SK-N-SH (cell line): ENCODE measurements around the gene DNAH5. TPM values are rescaled to one million over a fixed set of nuclear protein-coding genes. Genes with fewer than 3 reads are reported as not detected.

Experiments
- CTCF ChIA-PET: fragments of 300-600, 350-600 bp; formaldehyde crosslinking; extraction: SDS; loops from one replicate; lab custom pipeline; 2021; lab: Yijun Ruan, JAX
- POLR2A ChIA-PET: fragments of 350-600 bp; sonication (Branson Sonifier 250); formaldehyde crosslinking; extraction: SDS; loops from one replicate; lab custom pipeline; 2020; ENCODE audit warnings: antibody characterized with exemption, inconsistent platforms; lab: Yijun Ruan, JAX
- DNase-seq: peaks from one replicate; pipeline ENCODE4 v3.0.0; 2012
- H2AFZ ChIP-seq: fragments of 200-600 bp; sonication (generic); 2 replicates; pipeline ENCODE4 v1.8.1; 2016; ENCODE audit warnings: antibody characterized with exemption, mild to moderate bottlenecking, low read depth
- H3F3A ChIP-seq: fragments of 200-600 bp; sonication (generic); replicated peaks from 2 replicates; pipeline ENCODE3; 2016; ENCODE audit warnings: antibody characterized with exemption, mild to moderate bottlenecking; ENCODE audit not compliant: insufficient read depth
- H3K27ac ChIP-seq, 2 experiments: fragments of 200-500 bp in 1 of 2; fragments of 200-600 bp in 1 of 2; sonication (Bioruptor generic) in 1 of 2; sonication (generic), shearing (Covaris generic) in 1 of 2; 2 replicates each; pipeline versions ENCODE4 v1.5.1 to v1.6.1; 2014 to 2016; ENCODE audit warnings: low read depth in 2 of 2, inconsistent platforms in 1 of 2, low read length in 1 of 2, mild to moderate bottlenecking in 1 of 2, mixed read lengths in 1 of 2
- H3K27me3 ChIP-seq: fragments of 200-600 bp; sonication (generic), shearing (Covaris generic); 2 replicates; pipeline ENCODE4 v1.6.1; 2016; ENCODE audit warnings: mixed run types; ENCODE audit not compliant: insufficient read depth
- H3K36me3 ChIP-seq, 2 experiments: fragments of 200-500 bp in 1 of 2; fragments of 200-600 bp in 1 of 2; sonication (Bioruptor generic) in 1 of 2; sonication (generic) in 1 of 2; replicated peaks in 1 of 2; 2 replicates each; pipeline versions ENCODE3 to v1.5.1; 2014 to 2016; ENCODE audit warnings: low read length in 1 of 2, mild to moderate bottlenecking in 1 of 2; ENCODE audit not compliant: insufficient read depth in 2 of 2, control insufficient read depth in 1 of 2
- H3K4me1 ChIP-seq, 2 experiments: fragments of 200-500 bp in 1 of 2; fragments of 200-600 bp in 1 of 2; sonication (Bioruptor generic) in 1 of 2; sonication (generic), shearing (Covaris generic) in 1 of 2; 2 replicates each; pipeline versions ENCODE4 v1.5.1 to v1.6.1; 2014 to 2016; ENCODE audit warnings: low read depth in 1 of 2, low read length in 1 of 2, mixed run types in 1 of 2; ENCODE audit not compliant: insufficient read depth in 2 of 2, control insufficient read depth in 1 of 2
- H3K4me2 ChIP-seq: fragments of 200-600 bp; sonication (generic), shearing (Covaris generic); 2 replicates; pipeline ENCODE4 v1.6.1; 2017; ENCODE audit warnings: mixed run types
- H3K4me3 ChIP-seq, 2 experiments: fragments of 200-500 bp in 1 of 2; fragments of 200-600 bp in 1 of 2; sonication (Bioruptor generic) in 1 of 2; sonication (generic), shearing (Covaris generic) in 1 of 2; 2 replicates each; pipeline versions ENCODE4 v1.5.1 to v1.8.1; 2014 to 2016; ENCODE audit warnings: low read depth in 2 of 2, inconsistent platforms in 1 of 2, low read length in 1 of 2, mild to moderate bottlenecking in 1 of 2, mixed read lengths in 1 of 2, moderate library complexity in 1 of 2
- H3K79me2 ChIP-seq: fragments of 200-600 bp; sonication (generic); 2 replicates; pipeline ENCODE4 v1.8.1; 2017; ENCODE audit warnings: mild to moderate bottlenecking; ENCODE audit not compliant: insufficient read depth
- H3K9ac ChIP-seq: fragments of 200-600 bp; sonication (generic); 2 replicates; pipeline ENCODE4 v1.6.1; 2017; ENCODE audit warnings: mixed run types
- H3K9me2 ChIP-seq: fragments of 200-600 bp; sonication (generic); 2 replicates; pipeline ENCODE4 v1.6.1; 2017; ENCODE audit warnings: mixed run types
- H3K9me3 ChIP-seq: fragments of 200-600 bp; sonication (generic); 2 replicates; pipeline ENCODE4 v1.6.1; 2017; ENCODE audit warnings: mixed run types, mild to moderate bottlenecking, moderate library complexity
- H4K20me1 ChIP-seq: fragments of 200-600 bp; sonication (generic); 2 replicates; pipeline ENCODE4 v1.6.1; 2017; ENCODE audit warnings: mild to moderate bottlenecking, mixed run types; ENCODE audit not compliant: insufficient read depth
- CHD2 ChIP-seq: fragments of 150-350 bp; IDR thresholded peaks from 2 replicates; pipeline ENCODE4 v1.6.1; 2018; ENCODE audit warnings: low read length; ENCODE audit not compliant: partially characterized antibody
- ELF1 ChIP-seq: IDR thresholded peaks from 2 replicates; pipeline ENCODE4 v1.4.0; 2012
- EP300 ChIP-seq, 2 experiments: IDR thresholded peaks; 2 replicates each; pipeline versions ENCODE4 v1.4.0 to v1.6.1; 2012; ENCODE audit warnings: borderline replicate concordance in 1 of 2, low read depth in 1 of 2, low read length in 1 of 2
- EZH2phosphoT487 ChIP-seq: fragments of 200-600 bp; sonication (generic); IDR thresholded peaks from 2 replicates; pipeline ENCODE4 v1.6.1; 2017; ENCODE audit warnings: low read depth, mixed run types, mild to moderate bottlenecking, antibody characterized with exemption, moderate library complexity, borderline replicate concordance
- FOXJ3 ChIP-seq: sonication (generic); formaldehyde crosslinking; IDR thresholded peaks from 2 replicates; pipeline ENCODE4 v1.5.1; 2020; ENCODE audit warnings: mild to moderate bottlenecking, missing genetic modification reagents
- GABPA ChIP-seq: IDR thresholded peaks from 2 replicates; pipeline ENCODE4 v1.4.0; 2012; ENCODE audit warnings: low read depth, mild to moderate bottlenecking
- GATA2 ChIP-seq: sonication (generic); formaldehyde crosslinking; IDR thresholded peaks from 2 replicates; pipeline ENCODE4 v1.5.0; 2020; ENCODE audit warnings: mild to moderate bottlenecking, missing genetic modification reagents
- MEF2A ChIP-seq: IDR thresholded peaks from 2 replicates; pipeline ENCODE4 v1.4.0; 2012; ENCODE audit warnings: low read depth, borderline replicate concordance
- MXI1 ChIP-seq: IDR thresholded peaks from 2 replicates; pipeline ENCODE4 v1.6.1; 2012; ENCODE audit warnings: mild to moderate bottlenecking, low read depth, low read length, improper control_type of control experiment
- NFIC ChIP-seq: IDR thresholded peaks from 2 replicates; pipeline ENCODE4 v1.4.0; 2012; ENCODE audit warnings: borderline replicate concordance
- NRF1 ChIP-seq: IDR thresholded peaks from 2 replicates; pipeline ENCODE4 v1.6.1; 2012; ENCODE audit warnings: low read depth, mild to moderate bottlenecking, low read length
- POLR2AphosphoS5 ChIP-seq: IDR thresholded peaks from 2 replicates; pipeline ENCODE4 v1.6.1; 2012; ENCODE audit warnings: low read depth, low read length
- RFX5 ChIP-seq: IDR thresholded peaks from 2 replicates; pipeline ENCODE4 v1.6.1; 2012; ENCODE audit warnings: mild to moderate bottlenecking, improper control_type of control experiment, low read length
- RXRA ChIP-seq: IDR thresholded peaks from 2 replicates; pipeline ENCODE4 v1.4.0; 2012; ENCODE audit warnings: low read depth, mild to moderate bottlenecking, borderline replicate concordance
- SIN3A ChIP-seq: IDR thresholded peaks from 2 replicates; pipeline ENCODE4 v1.6.1; 2012; ENCODE audit warnings: low read depth, mild to moderate bottlenecking, low read length, moderate library complexity, borderline replicate concordance
- SMC3 ChIP-seq: IDR thresholded peaks from 2 replicates; pipeline ENCODE4 v1.6.1; 2012; ENCODE audit warnings: low read depth, low read length, improper control_type of control experiment
- TAF1 ChIP-seq: IDR thresholded peaks from 2 replicates; pipeline ENCODE4 v1.6.1; 2012; ENCODE audit warnings: low read depth, mild to moderate bottlenecking, low read length, moderate library complexity, borderline replicate concordance
- TCF12 ChIP-seq: IDR thresholded peaks from 2 replicates; pipeline ENCODE4 v1.4.0; 2012
- TEAD4 ChIP-seq: IDR thresholded peaks from 2 replicates; pipeline ENCODE4 v1.4.0; 2012; ENCODE audit warnings: mild to moderate bottlenecking, borderline replicate concordance; ENCODE audit not compliant: insufficient read depth
- YY1 ChIP-seq: IDR thresholded peaks from 2 replicates; pipeline ENCODE4 v1.4.0; 2012; ENCODE audit warnings: low read depth, mild to moderate bottlenecking
- WGBS: methylation state at CpG from one replicate; pipeline ENCODE4 v1.1.6; 2017; ENCODE audit warnings: low lambda C conversion rate; 5-methylcytosine and 5-hydroxymethylcytosine counted together
- polyA plus RNA-seq, 3 experiments: library from polyadenylated mRNA; depleted of rRNA; stranded (reverse); fragments of >200 nt; gene quantifications; 2 replicates each; pipeline ENCODE4 v1.2.3, GENCODE V29; 2012
- TF ChIP-seq, protein P1 (sequence below): IDR thresholded peaks from 2 replicates; pipeline ENCODE4; 2012
- TF ChIP-seq, protein P2 (sequence below): fragments of 150-350 bp; IDR thresholded peaks from 2 replicates; pipeline ENCODE4 v1.6.1; 2017; ENCODE audit warnings: antibody characterized with exemption, low read length, low read depth, borderline replicate concordance
- TF ChIP-seq, protein P3 (sequence below): IDR thresholded peaks from 2 replicates; pipeline ENCODE4 v1.4.0; 2012; ENCODE audit warnings: low read depth, borderline replicate concordance
- TF ChIP-seq, protein P4 (sequence below): IDR thresholded peaks from 2 replicates; pipeline ENCODE4 v1.4.0; 2012; ENCODE audit warnings: low read depth

The DNAH5 gene
- polyA plus RNA-seq, 1 of the 3 experiments (the other 2 are of a cell fraction), result 0.74 TPM

DNA sequence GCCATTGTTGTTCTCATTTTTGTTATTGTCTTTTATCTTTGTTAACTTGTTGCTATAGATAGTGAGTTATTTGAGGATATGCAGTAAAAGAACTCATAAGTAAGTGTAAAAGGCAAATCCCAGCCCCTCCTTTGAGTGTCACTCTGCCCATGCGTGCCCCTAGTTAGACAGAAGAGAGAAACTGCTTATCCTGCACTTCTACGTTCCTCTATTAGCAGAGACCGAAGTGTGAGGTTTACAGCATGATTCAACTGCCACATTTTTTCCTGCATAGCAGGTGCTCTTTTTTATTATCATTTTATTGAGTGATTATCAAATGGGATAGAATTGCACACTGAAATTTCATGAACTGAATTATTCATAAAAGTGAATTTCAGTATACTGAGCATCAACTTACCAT lies 12.0 kb upstream of the DNAH5 start:
- H3K4me2 ChIP-seq, result no peak overlapping the region
- no peaks in the 10 kb centered on the region for H3K9me3 ChIP-seq
- H4K20me1 ChIP-seq, result no peaks in the 10 kb centered on the region
- DNase-seq, result no peak
- H3K27ac ChIP-seq, result no peak overlapping the region
- TF ChIP-seq FOXJ3 (CRISPR knock-in tag) (no peak), TEAD4 (no peak), NRF1 (no peak), RFX5 (no peak), MEF2A (no peak), ELF1 (no peak), YY1 (no peak), MXI1 (no peak), EZH2phosphoT487 (no peak), GABPA (no peak), SMC3 (no peak), NFIC (no peak), TCF12 (no peak), EP300 (IDR thresholded peaks at IDR 0.05; ENCODE audit: borderline replicate concordance in 1 of 2, low read depth in 1 of 2, low read length in 1 of 2) (no peak), CHD2 (no peak), RXRA (no peak)
- TF ChIP-seq, protein P1, sequence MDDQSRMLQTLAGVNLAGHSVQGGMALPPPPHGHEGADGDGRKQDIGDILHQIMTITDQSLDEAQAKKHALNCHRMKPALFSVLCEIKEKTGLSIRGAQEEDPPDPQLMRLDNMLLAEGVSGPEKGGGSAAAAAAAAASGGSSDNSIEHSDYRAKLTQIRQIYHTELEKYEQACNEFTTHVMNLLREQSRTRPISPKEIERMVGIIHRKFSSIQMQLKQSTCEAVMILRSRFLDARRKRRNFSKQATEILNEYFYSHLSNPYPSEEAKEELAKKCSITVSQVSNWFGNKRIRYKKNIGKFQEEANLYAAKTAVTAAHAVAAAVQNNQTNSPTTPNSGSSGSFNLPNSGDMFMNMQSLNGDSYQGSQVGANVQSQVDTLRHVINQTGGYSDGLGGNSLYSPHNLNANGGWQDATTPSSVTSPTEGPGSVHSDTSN, result no peak
- TF ChIP-seq, protein P2, sequence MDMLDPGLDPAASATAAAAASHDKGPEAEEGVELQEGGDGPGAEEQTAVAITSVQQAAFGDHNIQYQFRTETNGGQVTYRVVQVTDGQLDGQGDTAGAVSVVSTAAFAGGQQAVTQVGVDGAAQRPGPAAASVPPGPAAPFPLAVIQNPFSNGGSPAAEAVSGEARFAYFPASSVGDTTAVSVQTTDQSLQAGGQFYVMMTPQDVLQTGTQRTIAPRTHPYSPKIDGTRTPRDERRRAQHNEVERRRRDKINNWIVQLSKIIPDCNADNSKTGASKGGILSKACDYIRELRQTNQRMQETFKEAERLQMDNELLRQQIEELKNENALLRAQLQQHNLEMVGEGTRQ, result no peak
- TF ChIP-seq, all 33 proteins: peak for 0
- Histone ChIP-seq H3K4me1 (0 out of 4 replicates have a peak, but pooled peaks cover 0 to 7% of the 10 kb centered on the region in 2 experiments), H3K27me3 (peaks cover 11% of the 10 kb centered on the region; the same call in 1 of the 2 replicates), H3F3A (no peaks in the 10 kb centered on the region), H3K9ac (no peak overlapping the region), H3K79me2 (no peaks in the 10 kb centered on the region), H3K9me2 (no peaks in the 10 kb centered on the region), H3K4me3 (no peak overlapping the region), H3K36me3 (no peaks in the 10 kb centered on the region), H2AFZ (no peak overlapping the region; the same call in 1 of the 2 replicates)
- 57% methylated on average over 3 of the region's 3 CpGs for WGBS
- ChIA-PET CTCF (interaction anchor here (1.0 to 2.1 kb wide), 7 partner anchors 10 to 341 kb away, joined by 3 to 10 read pairs (median 4); no protein-coding TSS in a partner anchor), POLR2A (no interaction called here)

DNA sequence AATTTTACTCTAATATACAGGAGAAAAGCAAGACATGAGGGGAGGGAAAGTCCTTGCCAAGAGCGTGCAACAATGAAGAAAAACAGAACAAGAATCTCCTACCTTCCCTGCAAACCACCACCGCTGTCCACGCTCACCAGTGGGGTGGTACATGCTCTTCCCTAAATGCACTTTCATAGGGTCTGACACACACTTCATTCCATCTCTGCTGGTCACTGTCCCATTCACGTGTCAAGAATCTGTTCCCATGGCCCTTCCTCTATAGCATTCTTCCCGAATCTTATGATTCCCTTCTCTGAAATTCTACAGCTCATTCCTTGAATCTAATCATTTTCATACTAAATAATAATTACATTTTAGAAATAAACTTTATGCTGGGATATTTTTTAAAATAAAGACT lies 11.4 kb upstream of the DNAH5 start:
- ChIA-PET POLR2A (no interaction called here), CTCF (interaction anchor here (1.7 to 2.1 kb wide), 2 partner anchors 9 to 13 kb away, joined by 7 to 10 read pairs; no protein-coding TSS in a partner anchor)
- Histone ChIP-seq H3K9ac (no peak overlapping the region), H3K36me3 (no peaks in the 10 kb centered on the region), H3K4me3 (no peak overlapping the region), H2AFZ (no peak overlapping the region), H4K20me1 (no peaks in the 10 kb centered on the region), H3K79me2 (no peaks in the 10 kb centered on the region), H3K27ac (no peak overlapping the region), H3K27me3 (peaks cover 11% of the 10 kb centered on the region; the same call in 1 of the 2 replicates), H3K4me2 (no peak overlapping the region), H3K9me2 (no peaks in the 10 kb centered on the region), H3F3A (no peaks in the 10 kb centered on the region), H3K4me1 (0 out of 4 replicates have a peak, but pooled peaks cover 0 to 7% of the 10 kb centered on the region in 2 experiments), H3K9me3 (no peaks in the 10 kb centered on the region)
- WGBS, result 46% methylated on average over 5 of the region's 5 CpGs
- no peak for DNase-seq
- no peak for TF ChIP-seq TEAD4
- no peak for TF ChIP-seq SMC3
- no peak for TF ChIP-seq GATA2 (CRISPR knock-in tag)
- no peak for TF ChIP-seq SIN3A
- TF ChIP-seq, protein P2, result no peak
- no peak for TF ChIP-seq TAF1
- no peak for TF ChIP-seq GABPA
- no peak for TF ChIP-seq FOXJ3 (CRISPR knock-in tag)
- TF ChIP-seq YY1, result no peak
- no peak for TF ChIP-seq POLR2AphosphoS5
- TF ChIP-seq, protein P3, sequence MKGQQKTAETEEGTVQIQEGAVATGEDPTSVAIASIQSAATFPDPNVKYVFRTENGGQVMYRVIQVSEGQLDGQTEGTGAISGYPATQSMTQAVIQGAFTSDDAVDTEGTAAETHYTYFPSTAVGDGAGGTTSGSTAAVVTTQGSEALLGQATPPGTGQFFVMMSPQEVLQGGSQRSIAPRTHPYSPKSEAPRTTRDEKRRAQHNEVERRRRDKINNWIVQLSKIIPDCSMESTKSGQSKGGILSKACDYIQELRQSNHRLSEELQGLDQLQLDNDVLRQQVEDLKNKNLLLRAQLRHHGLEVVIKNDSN, result no peak
- TF ChIP-seq, protein P4, sequence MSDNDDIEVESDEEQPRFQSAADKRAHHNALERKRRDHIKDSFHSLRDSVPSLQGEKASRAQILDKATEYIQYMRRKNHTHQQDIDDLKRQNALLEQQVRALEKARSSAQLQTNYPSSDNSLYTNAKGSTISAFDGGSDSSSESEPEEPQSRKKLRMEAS, result no peak
- TF ChIP-seq, protein P1, result no peak
